Mesenchymal stem cell (in vitro differentiated cells and primary cell): ENCODE measurements around the gene LRRC72.
A peak's percentile ranks its signal among the peaks of the same experiment; 100 is the strongest.

Experiments
- DNase-seq: peaks from one replicate; pipeline ENCODE4 v3.0.0-alpha.2; 2013
- H2AFZ ChIP-seq: one replicate; pipeline ENCODE4 v1.6.1; 2013; ENCODE audit warnings: low read depth, mild to moderate bottlenecking, control low read depth, inconsistent platforms, low read length, moderate library complexity
- H2AK5ac ChIP-seq: 2 replicates; pipeline ENCODE4 v1.6.1; 2013; ENCODE audit warnings: low read length, moderate library complexity, mild to moderate bottlenecking, inconsistent platforms; ENCODE audit not compliant: severe bottlenecking
- H2BK120ac ChIP-seq: one replicate; pipeline ENCODE4 v1.6.1; 2013; ENCODE audit warnings: low read depth, mild to moderate bottlenecking, inconsistent platforms, low read length, moderate library complexity
- H2BK12ac ChIP-seq, 2 experiments: one replicate each; pipeline ENCODE4 v1.6.1; 2013; ENCODE audit warnings: inconsistent platforms in 2 of 2, low read length in 2 of 2, mild to moderate bottlenecking in 2 of 2, moderate library complexity in 2 of 2, control low read depth in 1 of 2
- H2BK15ac ChIP-seq: one replicate; pipeline ENCODE4 v1.6.1; 2013; ENCODE audit warnings: mild to moderate bottlenecking, low read depth, inconsistent platforms; ENCODE audit not compliant: poor library complexity, severe bottlenecking
- H2BK5ac ChIP-seq: 2 replicates; pipeline ENCODE4 v1.6.1; 2013; ENCODE audit warnings: low read depth, mild to moderate bottlenecking, low read length, control low read depth, inconsistent platforms; ENCODE audit not compliant: poor library complexity, severe bottlenecking
- H3K14ac ChIP-seq, 2 experiments: one replicate each; pipeline ENCODE4 v1.6.1; 2013; ENCODE audit warnings: inconsistent platforms in 2 of 2, low read length in 2 of 2, control low read depth in 1 of 2, mild to moderate bottlenecking in 1 of 2, moderate library complexity in 1 of 2
- H3K18ac ChIP-seq, 2 experiments: one replicate each; pipeline ENCODE4 v1.6.1; 2013; ENCODE audit warnings: inconsistent platforms in 2 of 2, low read length in 2 of 2, control low read depth in 1 of 2, low read depth in 1 of 2, mild to moderate bottlenecking in 1 of 2
- H3K23ac ChIP-seq, 2 experiments: one replicate each; pipeline ENCODE4 v1.6.1; 2013; ENCODE audit warnings: inconsistent platforms in 2 of 2, low read length in 2 of 2, mild to moderate bottlenecking in 2 of 2, moderate library complexity in 2 of 2, control low read depth in 1 of 2
- H3K27ac ChIP-seq: 2 replicates; pipeline ENCODE4 v1.5.1; 2013; ENCODE audit warnings: mild to moderate bottlenecking, moderate library complexity, low read length, control low read depth, inconsistent platforms; ENCODE audit not compliant: poor library complexity, severe bottlenecking
- H3K27me3 ChIP-seq, 2 experiments: 2 replicates each; pipeline versions ENCODE4 v1.6.1 to v1.7.0; 2013; ENCODE audit warnings: low read length in 2 of 2, mild to moderate bottlenecking in 2 of 2, moderate library complexity in 2 of 2, control low read depth in 1 of 2, inconsistent platforms in 1 of 2; ENCODE audit not compliant: control insufficient read depth in 1 of 2, insufficient read depth in 1 of 2
- H3K36me3 ChIP-seq, 2 experiments: 2 replicates each; pipeline versions ENCODE4 v1.6.1 to v1.7.0; 2013; ENCODE audit warnings: low read length in 2 of 2, control low read depth in 1 of 2, inconsistent platforms in 1 of 2, low read depth in 1 of 2, mild to moderate bottlenecking in 1 of 2; ENCODE audit not compliant: insufficient read depth in 2 of 2, control insufficient read depth in 1 of 2
- H3K4ac ChIP-seq, 2 experiments: one replicate each; pipeline ENCODE4 v1.6.1; 2013; ENCODE audit warnings: inconsistent platforms in 2 of 2, low read length in 2 of 2, mild to moderate bottlenecking in 2 of 2, moderate library complexity in 2 of 2, control low read depth in 1 of 2, low read depth in 1 of 2
- H3K4me1 ChIP-seq: 2 replicates; pipeline ENCODE4 v1.6.1; 2013; ENCODE audit warnings: low read depth, low read length, control low read depth; ENCODE audit not compliant: control insufficient read depth, insufficient read depth
- H3K4me2 ChIP-seq: 2 replicates; pipeline ENCODE4 v1.6.1; 2013; ENCODE audit warnings: low read length, mild to moderate bottlenecking, inconsistent platforms; ENCODE audit not compliant: poor library complexity, severe bottlenecking
- H3K4me3 ChIP-seq, 2 experiments: 2 replicates each; pipeline versions ENCODE4 v1.5.1 to v1.7.0; 2013; ENCODE audit warnings: low read length in 2 of 2, mild to moderate bottlenecking in 2 of 2, control low read depth in 1 of 2, low read depth in 1 of 2; ENCODE audit not compliant: insufficient read depth in 1 of 2
- H3K79me1 ChIP-seq: replicated peaks from 2 replicates; pipeline ENCODE4 v1.6.1; 2013; ENCODE audit warnings: mild to moderate bottlenecking, control low read depth, low read length, inconsistent platforms; ENCODE audit not compliant: poor library complexity, severe bottlenecking
- H3K9ac ChIP-seq: 2 replicates; pipeline ENCODE4 v1.7.0; 2013; ENCODE audit warnings: mild to moderate bottlenecking, low read length, moderate library complexity
- H3K9me3 ChIP-seq: 2 replicates; pipeline ENCODE4 v1.7.0; 2013; ENCODE audit warnings: mild to moderate bottlenecking, low read length; ENCODE audit not compliant: control insufficient read depth
- H4K8ac ChIP-seq: one replicate; pipeline ENCODE4 v1.6.1; 2013; ENCODE audit warnings: inconsistent platforms, mild to moderate bottlenecking, low read length, moderate library complexity
- H4K91ac ChIP-seq: one replicate; pipeline ENCODE4 v1.6.1; 2013; ENCODE audit warnings: mild to moderate bottlenecking, low read length, inconsistent platforms
- WGBS: methylation state at CpG from one replicate; pipeline ENCODE4 v1.1.7; 2013; ENCODE audit warnings: mixed read lengths; 5-methylcytosine and 5-hydroxymethylcytosine counted together

The LRRC72 gene

GRCh38 chr7:16543456-16543855, 16.8 kb downstream of the LRRC72 start:
- Histone ChIP-seq H2BK120ac (no peak overlapping the region), H2BK5ac (no peak overlapping the region), H3K14ac (no peak overlapping the region), H4K91ac (no peak overlapping the region), H3K27ac (no peak overlapping the region), H3K4ac (no peak overlapping the region), H3K27me3 (no peaks in the 10 kb centered on the region), H3K9me3 (no peaks in the 10 kb centered on the region), H3K4me1 (no peaks in the 10 kb centered on the region), H3K23ac (no peak overlapping the region), H2BK12ac (no peak overlapping the region), H3K36me3 (no peaks in the 10 kb centered on the region), H3K79me1 (no peaks in the 10 kb centered on the region), H3K18ac (no peak overlapping the region), H3K4me3 (no peak overlapping the region), H3K9ac (no peak overlapping the region), H2AFZ (no peak overlapping the region), H3K4me2 (no peak overlapping the region), H2AK5ac (no peak overlapping the region), H2BK15ac (no peak overlapping the region), H4K8ac (no peak overlapping the region)
- 94% methylated on average over 2 of the region's 2 CpGs for WGBS
- DNase-seq: no peak

GRCh38 chr7:16546921-16547505, 20.4 kb downstream of the LRRC72 start:
- H3K36me3 ChIP-seq: no peaks in the 10 kb centered on the region
- peak overlapping the region in 1 of 2 experiments; percentile 5 for H3K14ac ChIP-seq
- no peak overlapping the region for H3K23ac ChIP-seq
- no peaks in the 10 kb centered on the region for H3K27me3 ChIP-seq
- H3K9me3 ChIP-seq: no peaks in the 10 kb centered on the region
- H4K8ac ChIP-seq: no peak overlapping the region
- H4K91ac ChIP-seq: no peak overlapping the region
- no peaks in the 10 kb centered on the region for H3K79me1 ChIP-seq
- H3K4ac ChIP-seq: no peak overlapping the region
- DNase-seq: no peak
- H3K4me3 ChIP-seq: no peak overlapping the region
- no peak overlapping the region for H2BK15ac ChIP-seq
- H3K18ac ChIP-seq: no peak overlapping the region
- H2AFZ ChIP-seq: no peak overlapping the region
- no peak overlapping the region for H2BK120ac ChIP-seq
- no peaks in the 10 kb centered on the region for H3K4me1 ChIP-seq
- no peak overlapping the region for H2AK5ac ChIP-seq
- WGBS: 89% methylated on average over 7 of the region's 7 CpGs
- H2BK12ac ChIP-seq: no peak overlapping the region
- H3K4me2 ChIP-seq: no peak overlapping the region
- H2BK5ac ChIP-seq: no peak overlapping the region
- no peak overlapping the region for H3K9ac ChIP-seq
- no peak overlapping the region for H3K27ac ChIP-seq

GRCh38 chr7:16548428-16548827, 21.8 kb downstream of the LRRC72 start:
- H3K27me3 ChIP-seq: no peaks in the 10 kb centered on the region
- H4K91ac ChIP-seq: no peak overlapping the region
- H2BK5ac ChIP-seq: no peak overlapping the region
- H2BK120ac ChIP-seq: no peak overlapping the region
- H3K79me1 ChIP-seq: no peaks in the 10 kb centered on the region
- no peak overlapping the region for H3K4me2 ChIP-seq
- H3K23ac ChIP-seq: no peak overlapping the region
- no peak overlapping the region for H3K4me3 ChIP-seq
- no peak for DNase-seq
- no peak overlapping the region for H2AK5ac ChIP-seq
- no peaks in the 10 kb centered on the region for H3K36me3 ChIP-seq
- no peaks in the 10 kb centered on the region for H3K9me3 ChIP-seq
- no peak overlapping the region for H2AFZ ChIP-seq
- H3K14ac ChIP-seq: no peak overlapping the region
- 69% methylated on average over 2 of the region's 2 CpGs for WGBS
- H3K18ac ChIP-seq: no peak overlapping the region
- H2BK15ac ChIP-seq: no peak overlapping the region
- no peak overlapping the region for H3K9ac ChIP-seq
- H4K8ac ChIP-seq: no peak overlapping the region
- no peak overlapping the region for H3K27ac ChIP-seq
- H3K4me1 ChIP-seq: no peaks in the 10 kb centered on the region
- H3K4ac ChIP-seq: no peak overlapping the region
- H2BK12ac ChIP-seq: no peak overlapping the region

DNA sequence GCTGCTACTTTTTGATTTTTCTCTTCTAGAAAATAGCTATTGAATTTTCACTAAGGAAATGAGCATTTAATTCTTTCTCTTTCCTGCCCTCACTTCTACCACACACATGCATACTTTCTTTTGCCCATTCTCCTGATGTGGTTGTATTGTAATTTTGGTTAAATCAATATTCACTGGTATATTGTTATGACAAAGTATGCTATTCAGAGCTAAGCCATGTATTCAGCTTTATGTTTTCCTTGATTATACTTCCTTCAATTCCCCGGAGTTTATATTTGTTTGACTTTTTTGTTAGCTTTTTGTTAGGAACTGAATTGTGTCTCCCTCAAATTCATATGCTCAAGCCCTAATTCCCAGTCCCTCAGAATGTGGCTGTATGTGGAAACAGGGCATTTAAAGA, 24.0 kb downstream of the LRRC72 start:
- no peak overlapping the region for H3K4me2 ChIP-seq
- no peak overlapping the region for H3K27ac ChIP-seq
- no peak overlapping the region for H3K18ac ChIP-seq
- H2BK5ac ChIP-seq: no peak overlapping the region
- no peak overlapping the region for H4K91ac ChIP-seq
- no peak overlapping the region for H2BK15ac ChIP-seq
- WGBS: no CpG with 5 or more reads among the region's 1 CpG
- H3K36me3 ChIP-seq: no peaks in the 10 kb centered on the region
- no peak overlapping the region for H3K9ac ChIP-seq
- H3K23ac ChIP-seq: no peak overlapping the region
- H4K8ac ChIP-seq: no peak overlapping the region
- no peak for DNase-seq
- no peaks in the 10 kb centered on the region for H3K79me1 ChIP-seq
- no peak overlapping the region for H2BK120ac ChIP-seq
- no peaks in the 10 kb centered on the region for H3K9me3 ChIP-seq
- H3K27me3 ChIP-seq: no peaks in the 10 kb centered on the region
- no peak overlapping the region for H3K4ac ChIP-seq
- no peak overlapping the region for H2BK12ac ChIP-seq
- no peak overlapping the region for H3K14ac ChIP-seq
- H2AFZ ChIP-seq: no peak overlapping the region
- H3K4me3 ChIP-seq: no peak overlapping the region
- H3K4me1 ChIP-seq: no peaks in the 10 kb centered on the region
- no peak overlapping the region for H2AK5ac ChIP-seq
